SK-N-SH (cell line): Measurements from ENCODE around the gene FBN1. TPM values are rescaled to one million over a fixed set of nuclear protein-coding genes. Genes with fewer than 3 reads are reported as not detected.

Experiments used
- CTCF ChIA-PET: fragments of 300-600, 350-600 bp; formaldehyde crosslinking; extraction: SDS; loops from one replicate; lab custom pipeline; 2021; lab: Yijun Ruan, JAX
- POLR2A ChIA-PET: fragments of 350-600 bp; sonication (Branson Sonifier 250); formaldehyde crosslinking; extraction: SDS; loops from one replicate; lab custom pipeline; 2020; ENCODE audit warnings: antibody characterized with exemption, inconsistent platforms; lab: Yijun Ruan, JAX
- DNase-seq: peaks from one replicate; pipeline ENCODE4 v3.0.0; 2012
- H2AFZ ChIP-seq: fragments of 200-600 bp; sonication (generic); 2 replicates; pipeline ENCODE4 v1.8.1; 2016; ENCODE audit warnings: antibody characterized with exemption, mild to moderate bottlenecking, low read depth
- H3F3A ChIP-seq: fragments of 200-600 bp; sonication (generic); replicated peaks from 2 replicates; pipeline ENCODE3; 2016; ENCODE audit warnings: antibody characterized with exemption, mild to moderate bottlenecking; ENCODE audit not compliant: insufficient read depth
- H3K27ac ChIP-seq, 2 experiments: fragments of 200-500 bp in 1 of 2; fragments of 200-600 bp in 1 of 2; sonication (Bioruptor generic) in 1 of 2; sonication (generic), shearing (Covaris generic) in 1 of 2; 2 replicates each; pipeline versions ENCODE4 v1.5.1 to v1.6.1; 2014 to 2016; ENCODE audit warnings: low read depth in 2 of 2, inconsistent platforms in 1 of 2, low read length in 1 of 2, mild to moderate bottlenecking in 1 of 2, mixed read lengths in 1 of 2
- H3K27me3 ChIP-seq: fragments of 200-600 bp; sonication (generic), shearing (Covaris generic); 2 replicates; pipeline ENCODE4 v1.6.1; 2016; ENCODE audit warnings: mixed run types; ENCODE audit not compliant: insufficient read depth
- H3K36me3 ChIP-seq, 2 experiments: fragments of 200-500 bp in 1 of 2; fragments of 200-600 bp in 1 of 2; sonication (Bioruptor generic) in 1 of 2; sonication (generic) in 1 of 2; replicated peaks in 1 of 2; 2 replicates each; pipeline versions ENCODE3 to v1.5.1; 2014 to 2016; ENCODE audit warnings: low read length in 1 of 2, mild to moderate bottlenecking in 1 of 2; ENCODE audit not compliant: insufficient read depth in 2 of 2, control insufficient read depth in 1 of 2
- H3K4me1 ChIP-seq, 2 experiments: fragments of 200-500 bp in 1 of 2; fragments of 200-600 bp in 1 of 2; sonication (Bioruptor generic) in 1 of 2; sonication (generic), shearing (Covaris generic) in 1 of 2; 2 replicates each; pipeline versions ENCODE4 v1.5.1 to v1.6.1; 2014 to 2016; ENCODE audit warnings: low read depth in 1 of 2, low read length in 1 of 2, mixed run types in 1 of 2; ENCODE audit not compliant: insufficient read depth in 2 of 2, control insufficient read depth in 1 of 2
- H3K4me2 ChIP-seq: fragments of 200-600 bp; sonication (generic), shearing (Covaris generic); 2 replicates; pipeline ENCODE4 v1.6.1; 2017; ENCODE audit warnings: mixed run types
- H3K4me3 ChIP-seq, 2 experiments: fragments of 200-500 bp in 1 of 2; fragments of 200-600 bp in 1 of 2; sonication (Bioruptor generic) in 1 of 2; sonication (generic), shearing (Covaris generic) in 1 of 2; 2 replicates each; pipeline versions ENCODE4 v1.5.1 to v1.8.1; 2014 to 2016; ENCODE audit warnings: low read depth in 2 of 2, inconsistent platforms in 1 of 2, low read length in 1 of 2, mild to moderate bottlenecking in 1 of 2, mixed read lengths in 1 of 2, moderate library complexity in 1 of 2
- H3K79me2 ChIP-seq: fragments of 200-600 bp; sonication (generic); 2 replicates; pipeline ENCODE4 v1.8.1; 2017; ENCODE audit warnings: mild to moderate bottlenecking; ENCODE audit not compliant: insufficient read depth
- H3K9ac ChIP-seq: fragments of 200-600 bp; sonication (generic); 2 replicates; pipeline ENCODE4 v1.6.1; 2017; ENCODE audit warnings: mixed run types
- H3K9me2 ChIP-seq: fragments of 200-600 bp; sonication (generic); 2 replicates; pipeline ENCODE4 v1.6.1; 2017; ENCODE audit warnings: mixed run types
- H3K9me3 ChIP-seq: fragments of 200-600 bp; sonication (generic); 2 replicates; pipeline ENCODE4 v1.6.1; 2017; ENCODE audit warnings: mixed run types, mild to moderate bottlenecking, moderate library complexity
- H4K20me1 ChIP-seq: fragments of 200-600 bp; sonication (generic); 2 replicates; pipeline ENCODE4 v1.6.1; 2017; ENCODE audit warnings: mild to moderate bottlenecking, mixed run types; ENCODE audit not compliant: insufficient read depth
- CHD2 ChIP-seq: fragments of 150-350 bp; IDR thresholded peaks from 2 replicates; pipeline ENCODE4 v1.6.1; 2018; ENCODE audit warnings: low read length; ENCODE audit not compliant: partially characterized antibody
- ELF1 ChIP-seq: IDR thresholded peaks from 2 replicates; pipeline ENCODE4 v1.4.0; 2012
- EP300 ChIP-seq, 2 experiments: IDR thresholded peaks; 2 replicates each; pipeline versions ENCODE4 v1.4.0 to v1.6.1; 2012; ENCODE audit warnings: borderline replicate concordance in 1 of 2, low read depth in 1 of 2, low read length in 1 of 2
- EZH2phosphoT487 ChIP-seq: fragments of 200-600 bp; sonication (generic); IDR thresholded peaks from 2 replicates; pipeline ENCODE4 v1.6.1; 2017; ENCODE audit warnings: low read depth, mixed run types, mild to moderate bottlenecking, antibody characterized with exemption, moderate library complexity, borderline replicate concordance
- FOSL2 ChIP-seq: IDR thresholded peaks from 2 replicates; pipeline ENCODE4 v1.4.0; 2012; ENCODE audit warnings: low read depth, mild to moderate bottlenecking, moderate library complexity, borderline replicate concordance
- FOXJ3 ChIP-seq: sonication (generic); formaldehyde crosslinking; IDR thresholded peaks from 2 replicates; pipeline ENCODE4 v1.5.1; 2020; ENCODE audit warnings: mild to moderate bottlenecking, missing genetic modification reagents
- FOXM1 ChIP-seq: IDR thresholded peaks from 2 replicates; pipeline ENCODE4 v1.4.0; 2012; ENCODE audit warnings: low read depth, mild to moderate bottlenecking
- GABPA ChIP-seq: IDR thresholded peaks from 2 replicates; pipeline ENCODE4 v1.4.0; 2012; ENCODE audit warnings: low read depth, mild to moderate bottlenecking
- MEF2A ChIP-seq: IDR thresholded peaks from 2 replicates; pipeline ENCODE4 v1.4.0; 2012; ENCODE audit warnings: low read depth, borderline replicate concordance
- MXI1 ChIP-seq: IDR thresholded peaks from 2 replicates; pipeline ENCODE4 v1.6.1; 2012; ENCODE audit warnings: mild to moderate bottlenecking, low read depth, low read length, improper control_type of control experiment
- NFIC ChIP-seq: IDR thresholded peaks from 2 replicates; pipeline ENCODE4 v1.4.0; 2012; ENCODE audit warnings: borderline replicate concordance
- NRF1 ChIP-seq: IDR thresholded peaks from 2 replicates; pipeline ENCODE4 v1.6.1; 2012; ENCODE audit warnings: low read depth, mild to moderate bottlenecking, low read length
- PBX3 ChIP-seq: IDR thresholded peaks from 2 replicates; pipeline ENCODE4; 2012
- POLR2AphosphoS5 ChIP-seq: IDR thresholded peaks from 2 replicates; pipeline ENCODE4 v1.6.1; 2012; ENCODE audit warnings: low read depth, low read length
- RFX5 ChIP-seq: IDR thresholded peaks from 2 replicates; pipeline ENCODE4 v1.6.1; 2012; ENCODE audit warnings: mild to moderate bottlenecking, improper control_type of control experiment, low read length
- RXRA ChIP-seq: IDR thresholded peaks from 2 replicates; pipeline ENCODE4 v1.4.0; 2012; ENCODE audit warnings: low read depth, mild to moderate bottlenecking, borderline replicate concordance
- SMC3 ChIP-seq: IDR thresholded peaks from 2 replicates; pipeline ENCODE4 v1.6.1; 2012; ENCODE audit warnings: low read depth, low read length, improper control_type of control experiment
- TAF1 ChIP-seq: IDR thresholded peaks from 2 replicates; pipeline ENCODE4 v1.6.1; 2012; ENCODE audit warnings: low read depth, mild to moderate bottlenecking, low read length, moderate library complexity, borderline replicate concordance
- TCF12 ChIP-seq: IDR thresholded peaks from 2 replicates; pipeline ENCODE4 v1.4.0; 2012
- TEAD4 ChIP-seq: IDR thresholded peaks from 2 replicates; pipeline ENCODE4 v1.4.0; 2012; ENCODE audit warnings: mild to moderate bottlenecking, borderline replicate concordance; ENCODE audit not compliant: insufficient read depth
- WGBS: methylation state at CpG from one replicate; pipeline ENCODE4 v1.1.6; 2017; ENCODE audit warnings: low lambda C conversion rate; 5-methylcytosine and 5-hydroxymethylcytosine counted together
- polyA plus RNA-seq, 3 experiments: library from polyadenylated mRNA; depleted of rRNA; stranded (reverse); fragments of >200 nt; gene quantifications; 2 replicates each; pipeline ENCODE4 v1.2.3, GENCODE V29; 2012
- TF ChIP-seq, protein P1 (sequence below): IDR thresholded peaks from 2 replicates; pipeline ENCODE4 v1.4.0; 2012; ENCODE audit warnings: low read depth
- TF ChIP-seq, protein P2 (sequence below): fragments of 150-350 bp; IDR thresholded peaks from 2 replicates; pipeline ENCODE4 v1.6.1; 2017; ENCODE audit warnings: antibody characterized with exemption, low read length, low read depth, borderline replicate concordance
- TF ChIP-seq, protein P3 (sequence below): fragments of 150-350 bp; IDR thresholded peaks from 2 replicates; pipeline ENCODE4 v1.6.1; 2016; ENCODE audit warnings: mild to moderate bottlenecking, low read depth, low read length
- TF ChIP-seq, protein P4 (sequence below): fragments of 200-600 bp; sonication (generic); IDR thresholded peaks from 2 replicates; pipeline ENCODE4 v1.6.1; 2017; ENCODE audit warnings: antibody characterized with exemption, mild to moderate bottlenecking, moderate library complexity

The FBN1 gene
- polyA plus RNA-seq, 1 of the 3 experiments (the other 2 are of a cell fraction) = 248 TPM

- 79% methylated on average over 3 of the region's 3 CpGs for WGBS
- no peak for DNase-seq
- CTCF ChIA-PET = no interaction called here
Observed at GRCh38 chr15:48414015-48414414, 231.5 kb downstream of the FBN1 start.

DNA sequence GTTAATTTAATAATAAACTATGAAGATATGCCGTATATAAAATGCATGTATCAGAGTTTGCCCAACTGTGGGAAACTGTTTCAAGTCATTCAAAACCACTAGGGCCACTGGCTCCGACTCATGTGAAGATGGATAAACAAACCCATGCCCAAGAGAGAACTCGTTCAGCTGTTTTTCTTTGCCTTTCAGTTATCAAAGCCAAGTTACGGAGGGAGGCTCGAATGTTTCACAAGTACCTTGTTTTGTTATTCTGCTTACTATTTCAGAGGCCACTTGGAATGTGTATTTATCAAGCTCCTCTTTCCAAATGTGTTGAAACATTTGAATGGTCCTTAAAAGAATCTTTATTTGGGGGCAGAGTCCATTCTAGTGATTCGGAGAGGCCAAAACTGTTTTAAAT, 232.2 kb downstream of the FBN1 start:
- Histone ChIP-seq H3K27ac (peak overlapping the region in 1 of 2 experiments; percentile 67; a peak in 2 of 4 replicates), H3K9ac (no peak overlapping the region), H3K4me1 (peaks cover 5 to 16% of the 10 kb centered on the region in 2 experiments; a peak in 2 of 4 replicates), H4K20me1 (peaks cover 6% of the 10 kb centered on the region; the same call in 1 of the 2 replicates), H3K9me3 (no peaks in the 10 kb centered on the region), H3K4me2 (no peak overlapping the region), H2AFZ (no peak overlapping the region), H3K9me2 (no peaks in the 10 kb centered on the region), H3F3A (peaks cover 41% of the 10 kb centered on the region), H3K4me3 (no peak overlapping the region), H3K79me2 (no peaks in the 10 kb centered on the region), H3K36me3 (peaks cover 89 to 92% of the 10 kb centered on the region in 2 experiments), H3K27me3 (no peaks in the 10 kb centered on the region)
- ChIA-PET CTCF (no interaction called here), POLR2A (interaction anchor here (0.6 kb wide), 1 partner anchor 245 kb away, joined by 3 read pairs; no protein-coding TSS in a partner anchor)
- WGBS = 92% methylated on average over 6 of the region's 6 CpGs
- no peak for DNase-seq
- TF ChIP-seq TCF12 (no peak), FOXJ3 (no peak), GABPA (no peak), NRF1 (no peak), RFX5 (no peak), MEF2A (no peak), SMC3 (no peak), EZH2phosphoT487 (no peak), POLR2AphosphoS5 (no peak), RXRA (no peak)
- TF ChIP-seq, protein P1, sequence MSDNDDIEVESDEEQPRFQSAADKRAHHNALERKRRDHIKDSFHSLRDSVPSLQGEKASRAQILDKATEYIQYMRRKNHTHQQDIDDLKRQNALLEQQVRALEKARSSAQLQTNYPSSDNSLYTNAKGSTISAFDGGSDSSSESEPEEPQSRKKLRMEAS = no peak
- TF ChIP-seq, protein P2, sequence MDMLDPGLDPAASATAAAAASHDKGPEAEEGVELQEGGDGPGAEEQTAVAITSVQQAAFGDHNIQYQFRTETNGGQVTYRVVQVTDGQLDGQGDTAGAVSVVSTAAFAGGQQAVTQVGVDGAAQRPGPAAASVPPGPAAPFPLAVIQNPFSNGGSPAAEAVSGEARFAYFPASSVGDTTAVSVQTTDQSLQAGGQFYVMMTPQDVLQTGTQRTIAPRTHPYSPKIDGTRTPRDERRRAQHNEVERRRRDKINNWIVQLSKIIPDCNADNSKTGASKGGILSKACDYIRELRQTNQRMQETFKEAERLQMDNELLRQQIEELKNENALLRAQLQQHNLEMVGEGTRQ = no peak
- TF ChIP-seq, protein P3, sequence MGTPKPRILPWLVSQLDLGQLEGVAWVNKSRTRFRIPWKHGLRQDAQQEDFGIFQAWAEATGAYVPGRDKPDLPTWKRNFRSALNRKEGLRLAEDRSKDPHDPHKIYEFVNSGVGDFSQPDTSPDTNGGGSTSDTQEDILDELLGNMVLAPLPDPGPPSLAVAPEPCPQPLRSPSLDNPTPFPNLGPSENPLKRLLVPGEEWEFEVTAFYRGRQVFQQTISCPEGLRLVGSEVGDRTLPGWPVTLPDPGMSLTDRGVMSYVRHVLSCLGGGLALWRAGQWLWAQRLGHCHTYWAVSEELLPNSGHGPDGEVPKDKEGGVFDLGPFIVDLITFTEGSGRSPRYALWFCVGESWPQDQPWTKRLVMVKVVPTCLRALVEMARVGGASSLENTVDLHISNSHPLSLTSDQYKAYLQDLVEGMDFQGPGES = no peak

More at GRCh38 chr15:48414015-48414414, 231.5 kb downstream of the FBN1 start:
- Histone ChIP-seq H3K27me3 (no peaks in the 10 kb centered on the region), H3K9me3 (no peaks in the 10 kb centered on the region), H3K36me3 (peaks cover 89 to 92% of the 10 kb centered on the region in 2 experiments), H3K4me1 (peaks cover 7 to 16% of the 10 kb centered on the region in 2 experiments; a peak in 3 of 4 replicates), H3K9me2 (no peaks in the 10 kb centered on the region), H3K79me2 (no peaks in the 10 kb centered on the region), H3K4me2 (no peak overlapping the region), H3K4me3 (no peak overlapping the region), H3K9ac (no peak overlapping the region), H3K27ac (peak overlapping the region in 1 of 2 experiments; percentile 67; a peak in 2 of 4 replicates), H3F3A (peaks cover 41% of the 10 kb centered on the region), H2AFZ (no peak overlapping the region), H4K20me1 (peaks cover 6% of the 10 kb centered on the region; the same call in 1 of the 2 replicates)
- POLR2A ChIA-PET = no interaction called here
- TF ChIP-seq PBX3 = no peak
- TF ChIP-seq FOXM1 = no peak
- TF ChIP-seq TCF12 = no peak
- TF ChIP-seq FOXJ3 = no peak
- TF ChIP-seq MXI1 = no peak
- TF ChIP-seq FOSL2 = no peak
- no peak for TF ChIP-seq RFX5
- TF ChIP-seq NRF1 = no peak
- no peak for TF ChIP-seq EP300 (IDR thresholded peaks at IDR 0.05; ENCODE audit: borderline replicate concordance in 1 of 2, low read depth in 1 of 2, low read length in 1 of 2)
- TF ChIP-seq ELF1 = no peak
- no peak for TF ChIP-seq TEAD4
- no peak for TF ChIP-seq TAF1
- TF ChIP-seq, protein P4, sequence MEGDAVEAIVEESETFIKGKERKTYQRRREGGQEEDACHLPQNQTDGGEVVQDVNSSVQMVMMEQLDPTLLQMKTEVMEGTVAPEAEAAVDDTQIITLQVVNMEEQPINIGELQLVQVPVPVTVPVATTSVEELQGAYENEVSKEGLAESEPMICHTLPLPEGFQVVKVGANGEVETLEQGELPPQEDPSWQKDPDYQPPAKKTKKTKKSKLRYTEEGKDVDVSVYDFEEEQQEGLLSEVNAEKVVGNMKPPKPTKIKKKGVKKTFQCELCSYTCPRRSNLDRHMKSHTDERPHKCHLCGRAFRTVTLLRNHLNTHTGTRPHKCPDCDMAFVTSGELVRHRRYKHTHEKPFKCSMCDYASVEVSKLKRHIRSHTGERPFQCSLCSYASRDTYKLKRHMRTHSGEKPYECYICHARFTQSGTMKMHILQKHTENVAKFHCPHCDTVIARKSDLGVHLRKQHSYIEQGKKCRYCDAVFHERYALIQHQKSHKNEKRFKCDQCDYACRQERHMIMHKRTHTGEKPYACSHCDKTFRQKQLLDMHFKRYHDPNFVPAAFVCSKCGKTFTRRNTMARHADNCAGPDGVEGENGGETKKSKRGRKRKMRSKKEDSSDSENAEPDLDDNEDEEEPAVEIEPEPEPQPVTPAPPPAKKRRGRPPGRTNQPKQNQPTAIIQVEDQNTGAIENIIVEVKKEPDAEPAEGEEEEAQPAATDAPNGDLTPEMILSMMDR = no peak
- no peak for TF ChIP-seq CHD2
- no peak for TF ChIP-seq NFIC
- no peak for TF ChIP-seq POLR2AphosphoS5
